GM12874 (cell line): ENCODE results near the gene ARHGAP19.

ENCODE experiments used
- CTCF ChIP-seq: IDR thresholded peaks from 2 replicates; pipeline ENCODE4 v1.5.1; 2011; ENCODE audit warnings: low read depth, mild to moderate bottlenecking, control low read depth, low read length, moderate library complexity; ENCODE audit not compliant: insufficient read depth

ARHGAP19 gene

GRCh38 chr10:97182288-97182990 lies 110.0 kb downstream of the ARHGAP19 start:
- no peak for TF ChIP-seq CTCF

- TF ChIP-seq CTCF: no peak
These were observed 111.5 kb downstream of the ARHGAP19 start for GRCh38 chr10:97180986-97181385.

GRCh38 chr10:97180363-97180755 lies 112.1 kb downstream of the ARHGAP19 start:
- no peak for TF ChIP-seq CTCF

GRCh38 chr10:97179731-97180362 lies 112.6 kb downstream of the ARHGAP19 start:
- TF ChIP-seq CTCF: no peak

- TF ChIP-seq CTCF: no peak
These were observed 113.1 kb downstream of the ARHGAP19 start for GRCh38 chr10:97179311-97179710.

- TF ChIP-seq CTCF: no peak
These were observed 114.4 kb downstream of the ARHGAP19 start for GRCh38 chr10:97178074-97178473.

GRCh38 chr10:97176226-97176625 lies 116.2 kb downstream of the ARHGAP19 start:
- TF ChIP-seq CTCF: no peak
